ENCODE measurements around the gene FAR1.

FAR1 gene

GRCh38 chr11:13669544-13670488 is 1.3 kb downstream of the FAR1 start:
- DNase-seq (ENCODE audit: low read depth) = peak; percentile 37

- no peak for DNase-seq (ENCODE audit: low read depth)
Measured at GRCh38 chr11:13672576-13673210, 4.2 kb downstream of the FAR1 start.

DNA sequence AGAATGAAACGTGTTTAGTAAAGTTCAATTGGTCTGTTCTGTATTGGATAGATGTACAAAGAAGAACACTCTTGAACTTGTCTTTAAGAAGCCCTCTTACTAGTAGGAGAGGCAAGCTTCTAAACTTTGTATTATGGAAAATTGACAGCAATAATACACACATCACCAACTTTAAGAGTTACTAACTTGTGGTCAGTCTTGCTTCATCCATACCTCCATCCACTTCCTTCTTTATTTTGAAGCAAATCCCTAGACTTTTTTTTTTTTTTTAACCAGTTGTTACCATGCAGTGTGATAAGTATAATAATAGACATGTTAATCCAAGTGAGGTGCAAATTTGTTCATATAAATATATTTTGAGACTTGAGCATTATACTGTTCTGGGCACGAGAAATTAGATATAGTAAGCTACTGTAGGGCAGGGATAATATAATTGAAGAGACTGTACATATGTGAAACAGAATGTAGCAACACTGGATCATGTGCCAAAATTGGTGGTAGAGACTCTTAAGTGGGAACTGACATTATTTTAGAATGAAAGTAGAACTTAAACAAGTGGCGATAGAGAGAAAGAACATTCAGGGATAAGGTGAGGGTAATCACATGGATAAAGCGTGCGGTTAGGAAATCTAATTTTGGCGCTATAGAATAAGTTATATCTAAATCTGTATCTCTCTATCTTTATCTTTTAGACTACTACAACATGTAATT is 6.5 kb downstream of the FAR1 start:
- peak; percentile 66 for DNase-seq (ENCODE audit: low read depth)

DNA sequence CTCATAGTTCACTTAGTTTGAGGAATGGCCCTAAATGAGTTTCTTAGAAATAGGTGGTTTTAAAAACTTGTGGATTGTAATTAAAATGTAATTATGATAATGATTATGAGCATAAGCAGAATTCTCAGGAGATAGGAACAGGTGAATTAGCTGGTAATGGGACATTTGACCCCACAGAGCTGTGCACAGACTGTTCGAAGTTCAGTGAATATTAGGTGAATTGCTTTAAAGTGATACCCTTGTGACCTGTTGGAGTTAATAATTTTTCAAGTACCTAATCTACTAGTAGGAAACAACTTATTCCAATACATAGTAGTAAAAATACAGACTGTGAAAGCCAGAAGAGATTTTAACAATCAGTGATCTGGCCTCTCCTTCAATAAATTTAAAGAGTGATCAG is 8.1 kb downstream of the FAR1 start:
- DNase-seq (ENCODE audit: low read depth) = no peak

DNA sequence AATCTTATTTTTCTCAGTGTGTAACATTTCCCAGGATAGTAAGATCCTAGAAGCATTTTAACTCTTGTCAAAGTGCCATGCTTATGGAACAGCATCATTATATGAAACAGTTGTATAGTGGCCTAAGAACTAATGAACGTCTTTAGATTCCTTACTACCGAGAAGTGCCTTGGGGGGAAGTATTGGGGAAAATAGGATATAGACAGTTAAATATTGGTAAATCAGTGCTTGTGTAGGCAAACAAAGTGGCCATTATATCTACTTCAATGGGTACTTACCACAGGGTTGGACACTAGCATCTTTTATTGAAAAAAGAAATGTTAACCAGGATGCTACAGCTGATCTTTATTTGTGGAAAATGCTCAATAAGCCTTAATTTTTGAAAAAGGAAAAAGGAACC is 11.3 kb downstream of the FAR1 start:
- no peak for DNase-seq (ENCODE audit: low read depth)

- DNase-seq (ENCODE audit: low read depth) = no peak
Measured at GRCh38 chr11:13680501-13681264, 12.2 kb downstream of the FAR1 start.

- DNase-seq (ENCODE audit: low read depth) = no peak
Measured at GRCh38 chr11:13681446-13681845, 13.0 kb downstream of the FAR1 start.

DNA sequence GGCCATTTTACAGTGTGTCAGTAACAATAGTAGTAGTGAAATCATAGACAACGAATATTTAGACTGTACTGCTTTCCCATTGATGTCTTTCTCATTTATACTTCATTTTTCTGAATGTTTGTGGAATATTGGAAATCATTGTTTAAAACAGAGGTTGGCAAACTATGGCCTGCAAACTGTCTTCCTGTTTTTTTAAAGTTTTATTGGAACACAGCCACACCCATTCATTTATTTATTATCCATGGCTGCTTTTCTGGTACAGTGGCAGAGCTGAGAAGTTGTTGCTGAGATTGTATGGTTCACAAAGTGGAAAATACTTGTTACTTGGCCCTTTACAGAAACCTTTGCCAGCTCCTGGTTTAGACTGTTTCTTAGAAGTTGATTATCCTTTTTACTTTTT is 13.7 kb downstream of the FAR1 start:
- no peak for DNase-seq (ENCODE audit: low read depth)

- DNase-seq (ENCODE audit: low read depth) = no peak
Measured at GRCh38 chr11:13685461-13686108, 17.1 kb downstream of the FAR1 start.

- DNase-seq (ENCODE audit: low read depth) = no peak
Measured at GRCh38 chr11:13686776-13687175, 18.3 kb downstream of the FAR1 start.

- peak; percentile 28 for DNase-seq (ENCODE audit: low read depth)
Measured at GRCh38 chr11:13687271-13687670, 18.8 kb downstream of the FAR1 start.

- no peak for DNase-seq (ENCODE audit: low read depth)
Measured at GRCh38 chr11:13691286-13691899, 22.9 kb downstream of the FAR1 start.

- no peak for DNase-seq (ENCODE audit: low read depth)
Measured at GRCh38 chr11:13692172-13692571, 23.7 kb downstream of the FAR1 start.

DNA sequence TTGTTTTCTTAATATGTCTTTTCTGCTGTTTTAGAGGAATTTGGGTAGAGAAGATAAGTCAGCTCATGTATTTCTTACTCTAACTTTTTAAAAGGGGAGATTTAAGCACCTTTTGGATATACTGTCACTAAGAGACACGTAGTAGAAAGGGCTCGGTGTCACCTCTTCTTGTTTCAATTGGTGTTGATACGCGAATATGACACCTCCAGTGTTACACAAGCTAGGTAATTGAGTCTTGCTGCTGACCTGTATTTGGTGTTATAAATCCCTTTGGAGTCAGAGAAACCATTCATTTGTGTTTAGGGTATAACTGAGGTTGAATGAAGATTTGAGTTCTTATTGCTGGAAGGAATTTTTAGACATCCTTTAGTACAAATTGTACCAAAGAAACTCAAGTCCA is 25.6 kb downstream of the FAR1 start:
- no peak for DNase-seq (ENCODE audit: low read depth)

GRCh38 chr11:13695886-13696285 is 27.4 kb downstream of the FAR1 start:
- peak; percentile 70 for DNase-seq (ENCODE audit: low read depth)

DNA sequence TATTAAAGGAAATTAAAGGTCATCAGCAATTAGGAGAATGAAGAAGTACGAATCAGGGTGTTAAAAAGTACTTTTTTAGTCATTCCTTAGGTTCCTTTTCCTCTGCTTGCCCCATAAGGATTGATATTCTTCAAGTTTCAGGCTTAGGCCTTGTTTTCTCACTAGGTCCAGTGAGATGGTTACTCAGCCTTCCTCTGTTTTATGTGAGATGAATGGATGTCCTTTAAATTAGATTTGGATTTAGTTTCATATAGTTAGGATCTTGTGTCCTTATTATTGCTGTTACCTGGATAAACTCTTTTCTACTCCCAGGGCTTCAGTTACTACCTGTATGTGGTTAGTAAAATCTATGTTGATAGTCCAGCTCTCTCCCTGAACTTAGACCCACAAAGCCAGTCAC is 29.2 kb downstream of the FAR1 start:
- DNase-seq (ENCODE audit: low read depth) = no peak

DNA sequence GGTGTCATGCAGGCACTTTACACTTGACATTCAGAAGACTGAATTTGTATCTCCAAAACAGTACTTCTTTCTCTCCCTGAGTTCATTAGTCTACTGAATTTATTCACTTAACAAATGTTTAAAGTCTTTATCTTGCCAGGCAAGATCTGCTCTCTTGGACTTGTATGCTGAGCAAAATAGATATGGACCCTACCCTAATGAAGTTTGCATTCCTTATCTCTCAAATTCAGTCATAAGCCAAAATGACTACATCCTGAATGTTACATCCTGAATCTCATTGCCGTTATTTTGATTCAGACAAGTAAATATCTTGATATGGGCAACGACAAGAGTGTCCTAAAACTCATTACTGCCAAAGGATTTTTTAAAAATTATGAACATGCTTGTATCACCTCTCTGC is 29.7 kb downstream of the FAR1 start:
- no peak for DNase-seq (ENCODE audit: low read depth)

DNA sequence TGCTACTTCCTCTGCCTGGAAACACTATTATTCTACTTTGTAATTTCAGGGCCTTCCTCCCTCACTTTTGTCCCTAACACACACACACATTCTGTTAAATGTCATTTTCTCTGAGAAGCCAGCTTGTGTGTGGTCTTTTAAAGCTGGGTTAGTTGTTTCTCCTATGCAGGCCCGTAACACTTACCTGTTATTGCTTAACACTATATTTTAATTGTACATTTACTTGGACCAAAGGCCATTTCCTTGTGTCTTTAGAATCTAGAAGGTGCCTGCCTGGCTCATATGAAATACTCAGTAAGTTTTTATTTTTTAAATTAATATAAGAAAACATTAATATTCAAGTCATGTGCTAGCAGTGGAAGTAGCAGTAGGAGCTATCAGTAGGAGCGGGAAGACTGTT is 30.6 kb downstream of the FAR1 start:
- peak; percentile 24 for DNase-seq (ENCODE audit: low read depth)

- DNase-seq (ENCODE audit: low read depth) = no peak
Measured at GRCh38 chr11:13699870-13700269, 31.4 kb downstream of the FAR1 start.

DNA sequence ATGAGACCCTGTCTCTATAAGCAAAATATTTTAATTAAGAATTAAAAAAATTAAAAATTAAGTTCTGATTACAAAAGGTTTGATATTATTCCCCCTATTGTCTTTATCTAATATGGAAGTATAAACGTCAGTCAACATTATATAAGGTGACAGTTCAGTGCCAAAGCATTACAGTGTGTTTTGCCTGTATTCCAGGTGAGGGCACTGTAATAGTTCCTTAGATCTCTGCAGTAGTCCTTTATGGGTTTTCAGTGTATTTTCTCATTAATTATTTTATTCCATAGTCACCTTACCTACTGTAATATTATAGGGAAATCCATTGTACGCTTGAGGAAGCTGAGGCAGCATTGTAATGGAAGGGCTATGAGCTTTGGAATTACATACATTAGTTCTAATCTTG is 33.0 kb downstream of the FAR1 start:
- DNase-seq (ENCODE audit: low read depth) = no peak

DNA sequence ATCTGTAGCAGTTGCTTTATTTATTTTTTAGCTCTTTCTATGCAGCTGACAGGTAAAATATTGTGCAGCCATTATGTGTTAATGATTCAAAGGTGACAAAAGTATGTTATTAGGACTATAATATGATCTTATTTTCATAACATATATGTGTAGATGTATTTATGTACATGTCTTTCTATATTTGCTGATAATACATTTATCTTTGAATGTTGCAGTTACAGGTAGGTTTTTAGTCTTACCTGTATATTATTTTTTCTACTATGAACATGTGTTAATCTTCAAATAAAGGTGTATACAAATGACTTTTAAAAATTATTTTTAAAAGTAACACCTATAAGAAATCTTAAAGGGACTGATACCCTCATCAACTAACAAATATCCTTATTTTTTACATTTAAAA is 33.6 kb downstream of the FAR1 start:
- no peak for DNase-seq (ENCODE audit: low read depth)

All from amniotic epithelial cell (primary cell).